GM21717 (cell line): ENCODE results near the gene CHN1.

Source experiments
- ATAC-seq: cut with Tn5 transposase; IDR thresholded peaks from one replicate; pipeline ENCODE4 v1.9.1; 2021; ENCODE audit warnings: mild to moderate bottlenecking, moderate library complexity; ENCODE audit not compliant: unreplicated experiment

The CHN1 gene

GRCh38 chr2:174833737-174834136 is 171.4 kb downstream of the CHN1 start:
- ATAC-seq: no peak

- no peak for ATAC-seq
Observed at GRCh38 chr2:174830561-174830960, 174.6 kb downstream of the CHN1 start.

- ATAC-seq: no peak
Observed at GRCh38 chr2:174829550-174829949, 175.6 kb downstream of the CHN1 start.

GRCh38 chr2:174827371-174828369 is 177.5 kb downstream of the CHN1 start:
- ATAC-seq: no peak

GRCh38 chr2:174826051-174826450 is 179.1 kb downstream of the CHN1 start:
- ATAC-seq: no peak

GRCh38 chr2:174824068-174824467 is 181.1 kb downstream of the CHN1 start:
- ATAC-seq: no peak

GRCh38 chr2:174821628-174822027 is 183.6 kb downstream of the CHN1 start:
- ATAC-seq: no peak

- no peak for ATAC-seq
Observed at GRCh38 chr2:174820361-174820760, 184.8 kb downstream of the CHN1 start.

- ATAC-seq: no peak
Observed at GRCh38 chr2:174815526-174815925, 189.7 kb downstream of the CHN1 start.

GRCh38 chr2:174812037-174812436 is 193.1 kb downstream of the CHN1 start:
- no peak for ATAC-seq

- ATAC-seq: no peak
Observed at GRCh38 chr2:174807931-174808330, 197.2 kb downstream of the CHN1 start.

- no peak for ATAC-seq
Observed at GRCh38 chr2:174805803-174806202, 199.4 kb downstream of the CHN1 start.

- ATAC-seq: no peak
Observed at GRCh38 chr2:174802459-174802858, 202.7 kb downstream of the CHN1 start.

GRCh38 chr2:174800436-174801205 is 204.6 kb downstream of the CHN1 start:
- no peak for ATAC-seq

GRCh38 chr2:174798801-174799200 is 206.4 kb downstream of the CHN1 start:
- ATAC-seq: no peak

GRCh38 chr2:174797781-174798276 is 207.4 kb downstream of the CHN1 start:
- ATAC-seq: no peak

GRCh38 chr2:174796319-174796771 is 208.8 kb downstream of the CHN1 start:
- no peak for ATAC-seq

- ATAC-seq: no peak
Observed at GRCh38 chr2:174794851-174795374, 210.3 kb downstream of the CHN1 start.

- no peak for ATAC-seq
Observed at GRCh38 chr2:174792309-174793025, 212.7 kb downstream of the CHN1 start.

GRCh38 chr2:174791746-174792280 is 213.4 kb downstream of the CHN1 start:
- ATAC-seq: no peak
